ENCODE measurements around the gene ATP6V0B.

Gene ATP6V0B

GRCh38 chr1:43946236-43947060 lies 28.3 kb upstream of the ATP6V0B start, which contains the start of gene IPO13:
IPO13 (plus strand) TSS chr1:43946950; CDS start chr1:43947601, 651 bp downstream.
- peak; percentile 88 for DNase-seq (ENCODE audit: low read depth)

GRCh38 chr1:43947061-43947873 lies 27.5 kb upstream of the ATP6V0B start:
- no peak for DNase-seq (ENCODE audit: low read depth)

- no peak for DNase-seq (ENCODE audit: low read depth)
These were observed 26.8 kb upstream of the ATP6V0B start for GRCh38 chr1:43947874-43948437.

DNA sequence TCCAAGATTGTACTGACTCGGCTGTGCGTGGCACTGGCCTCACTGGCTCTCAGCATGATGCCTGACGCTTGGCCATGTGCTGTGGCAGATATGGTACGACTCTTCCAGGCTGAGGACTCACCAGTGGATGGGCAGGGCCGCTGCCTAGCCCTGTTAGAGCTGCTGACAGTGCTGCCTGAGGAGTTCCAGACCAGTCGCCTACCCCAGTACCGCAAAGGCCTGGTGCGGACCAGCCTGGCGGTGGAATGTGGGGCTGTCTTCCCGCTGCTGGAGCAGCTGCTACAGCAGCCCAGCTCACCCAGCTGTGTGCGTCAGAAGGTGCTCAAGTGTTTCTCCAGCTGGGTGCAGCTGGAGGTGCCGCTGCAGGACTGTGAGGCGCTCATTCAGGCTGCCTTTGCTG lies 25.1 kb upstream of the ATP6V0B start:
- no peak for DNase-seq (ENCODE audit: low read depth)

DNA sequence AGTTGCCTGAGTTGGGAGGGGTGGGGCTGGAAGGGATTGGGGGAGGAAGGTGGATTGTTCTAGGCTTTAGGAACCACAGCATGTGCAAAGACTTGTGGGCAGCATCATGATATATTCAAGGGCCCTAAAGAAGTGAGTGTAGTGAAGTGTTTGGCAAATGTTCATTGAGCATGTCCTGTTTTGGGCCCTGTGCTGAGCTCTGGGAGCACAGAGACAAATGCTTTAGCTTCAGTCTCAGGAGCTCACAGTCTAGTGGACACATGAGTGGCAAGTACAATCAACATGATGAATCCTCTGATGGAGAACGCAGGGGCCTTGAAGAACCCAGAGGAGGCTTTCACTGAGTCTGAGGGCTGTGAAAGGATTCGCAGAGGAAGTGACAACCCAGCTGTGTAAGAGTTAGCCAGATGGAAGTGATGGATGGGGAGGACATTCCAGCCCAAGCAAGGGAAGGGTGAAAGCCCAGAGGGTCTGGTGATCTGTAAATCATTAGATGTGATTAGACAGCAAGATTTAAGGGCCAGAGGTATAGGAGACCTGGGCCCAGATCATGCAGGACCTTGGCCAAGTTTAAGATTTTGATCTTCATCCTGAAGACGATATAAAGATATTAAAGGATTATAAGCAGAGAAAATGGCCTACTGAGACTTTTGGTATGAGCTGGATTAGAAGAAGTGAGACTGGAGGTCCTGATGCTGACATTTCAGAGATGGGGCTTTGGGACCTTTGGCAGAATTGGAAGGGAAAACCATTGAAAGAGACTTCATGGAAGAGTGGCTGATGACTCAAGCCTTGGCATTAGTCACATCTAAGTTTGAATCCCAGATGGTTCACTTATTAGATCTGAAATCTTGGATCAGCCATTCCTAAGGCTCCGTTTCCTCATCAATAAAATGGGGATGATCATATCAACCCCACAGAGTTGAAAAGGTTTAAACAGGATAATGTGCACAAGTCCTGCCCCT lies 23.5 kb upstream of the ATP6V0B start:
- no peak for DNase-seq (ENCODE audit: low read depth)

GRCh38 chr1:43952731-43953346 lies 21.9 kb upstream of the ATP6V0B start:
- DNase-seq (ENCODE audit: low read depth) = no peak

GRCh38 chr1:43953361-43953760 lies 21.4 kb upstream of the ATP6V0B start:
- no peak for DNase-seq (ENCODE audit: low read depth)

DNA sequence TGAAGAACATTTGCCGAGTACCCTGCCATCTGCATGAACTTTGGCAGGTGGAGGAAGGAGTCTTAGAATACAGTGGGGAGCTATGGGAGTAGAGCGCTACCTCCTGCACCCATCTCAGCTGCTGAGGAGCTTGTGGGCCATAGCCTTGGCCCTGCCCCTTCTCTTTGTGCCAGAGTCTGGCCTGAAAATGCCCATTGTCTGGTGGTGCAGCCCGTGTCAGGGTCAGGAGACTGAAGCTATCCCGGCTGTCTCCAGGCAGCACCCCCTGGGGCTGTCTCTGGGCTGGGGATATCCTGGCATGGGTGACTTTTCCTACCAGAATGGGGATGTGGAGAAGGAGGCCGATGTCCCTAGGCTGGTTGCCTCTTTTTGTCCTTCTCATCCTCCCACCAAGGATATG lies 20.7 kb upstream of the ATP6V0B start:
- no peak for DNase-seq (ENCODE audit: low read depth)

DNA sequence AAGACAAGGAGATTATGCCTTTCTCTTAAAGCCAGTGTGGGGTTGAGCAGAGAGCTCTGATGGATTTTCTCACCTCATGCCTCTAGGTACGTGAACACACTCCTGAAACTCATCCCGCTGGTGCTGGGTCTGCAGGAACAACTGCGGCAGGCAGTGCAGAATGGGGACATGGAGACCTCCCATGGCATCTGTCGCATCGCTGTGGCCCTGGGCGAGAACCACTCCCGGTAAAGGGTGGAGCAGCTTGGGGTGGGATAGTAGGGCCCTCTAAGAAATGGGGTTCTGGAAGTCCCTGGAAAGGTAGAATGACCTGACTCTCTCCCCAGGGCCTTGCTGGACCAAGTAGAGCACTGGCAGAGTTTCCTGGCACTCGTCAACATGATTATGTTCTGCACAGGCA lies 18.5 kb upstream of the ATP6V0B start:
- DNase-seq (ENCODE audit: low read depth) = no peak

DNA sequence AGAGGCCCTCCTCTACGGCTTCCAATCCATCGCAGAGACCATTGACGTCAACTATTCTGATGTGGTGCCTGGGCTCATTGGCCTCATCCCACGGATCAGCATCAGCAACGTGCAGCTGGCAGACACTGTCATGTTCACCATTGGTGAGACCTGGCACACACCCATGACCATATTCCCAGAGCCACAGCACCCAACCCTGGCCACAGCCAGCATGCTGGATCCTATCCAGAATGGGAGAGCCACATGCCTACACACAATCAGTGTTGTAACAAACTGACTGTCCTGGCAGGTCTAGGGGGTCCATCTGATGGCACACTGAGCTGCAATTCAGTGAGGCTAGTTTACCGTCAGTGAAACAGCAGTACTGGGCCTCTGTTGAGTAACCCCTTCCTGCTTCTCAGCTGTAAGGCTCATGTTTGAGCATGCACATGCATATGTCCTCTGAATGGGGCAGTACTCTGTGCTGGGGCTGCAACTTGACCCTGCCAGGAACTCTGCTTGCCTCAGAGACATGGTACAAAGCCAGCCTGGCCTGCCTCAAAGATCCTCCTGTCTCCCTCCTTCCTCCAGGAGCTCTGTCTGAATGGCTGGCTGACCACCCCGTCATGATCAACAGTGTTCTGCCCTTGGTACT lies 17.2 kb upstream of the ATP6V0B start:
- no peak for DNase-seq (ENCODE audit: low read depth)

GRCh38 chr1:43958351-43959255 lies 16.2 kb upstream of the ATP6V0B start:
- DNase-seq (ENCODE audit: low read depth) = no peak

DNA sequence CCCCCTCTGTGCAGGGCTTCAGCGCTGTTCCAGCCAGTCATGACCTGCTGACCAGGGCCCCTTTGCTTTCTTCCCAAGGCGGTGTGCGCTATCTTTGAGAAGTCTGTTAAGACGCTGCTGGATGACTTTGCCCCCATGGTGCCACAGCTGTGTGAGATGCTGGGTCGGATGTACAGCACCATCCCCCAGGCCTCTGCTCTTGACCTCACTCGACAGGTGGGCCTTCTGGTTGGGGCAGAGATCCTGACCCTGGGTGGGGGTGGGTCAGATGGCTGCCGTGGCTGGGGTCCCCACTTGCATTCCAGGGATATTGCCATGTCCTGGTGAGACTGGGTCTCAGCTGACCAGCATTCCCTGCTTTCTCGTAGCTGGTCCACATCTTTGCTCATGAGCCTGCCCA lies 14.0 kb upstream of the ATP6V0B start:
- DNase-seq (ENCODE audit: low read depth) = no peak

DNA sequence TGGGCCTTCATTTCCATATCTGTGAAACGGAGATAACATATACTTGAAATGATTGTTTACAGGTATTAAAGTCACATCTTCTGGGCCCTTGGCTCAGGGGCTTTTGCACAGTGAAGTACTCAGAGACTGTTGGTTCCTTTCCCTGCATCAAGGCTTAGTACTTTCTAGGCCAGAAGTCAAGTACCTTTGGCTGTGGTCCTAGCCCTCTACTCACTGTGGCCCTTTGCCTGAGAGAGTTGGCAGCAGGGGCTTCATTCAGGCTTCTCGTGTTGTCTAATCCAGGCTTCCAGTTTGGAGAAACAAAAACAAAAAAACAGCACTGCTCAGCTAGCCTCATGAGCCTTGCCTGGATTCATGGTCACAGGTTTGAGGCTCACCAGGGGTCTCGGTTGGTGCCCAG lies 13.1 kb upstream of the ATP6V0B start:
- DNase-seq (ENCODE audit: low read depth) = no peak

GRCh38 chr1:43962324-43962723 lies 12.4 kb upstream of the ATP6V0B start:
- DNase-seq (ENCODE audit: low read depth) = no peak

- no peak for DNase-seq (ENCODE audit: low read depth)
These were observed 11.8 kb upstream of the ATP6V0B start for GRCh38 chr1:43963006-43963405.

DNA sequence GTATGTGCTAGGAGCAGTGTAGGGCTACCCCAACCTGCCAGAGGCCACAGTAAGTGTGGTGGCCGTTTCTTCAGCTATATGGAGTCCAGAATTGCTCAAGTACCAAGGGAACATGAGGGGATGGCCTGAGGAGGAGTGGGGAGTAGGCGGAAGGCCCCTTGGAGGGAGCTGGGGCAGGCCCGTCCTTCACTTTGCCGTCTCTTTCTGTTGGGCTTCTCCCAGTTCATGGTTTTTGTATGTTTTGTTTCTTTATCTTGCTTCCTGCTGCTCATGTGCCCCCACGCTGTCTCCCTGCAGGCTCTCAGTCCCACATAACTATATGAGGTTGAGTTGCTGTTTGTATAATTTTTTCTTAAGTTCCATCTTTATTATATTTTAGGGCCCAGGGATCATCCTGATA lies 10.9 kb upstream of the ATP6V0B start:
- DNase-seq (ENCODE audit: low read depth) = no peak

- DNase-seq (ENCODE audit: low read depth) = no peak
These were observed 9.4 kb upstream of the ATP6V0B start for GRCh38 chr1:43965316-43965715.

DNA sequence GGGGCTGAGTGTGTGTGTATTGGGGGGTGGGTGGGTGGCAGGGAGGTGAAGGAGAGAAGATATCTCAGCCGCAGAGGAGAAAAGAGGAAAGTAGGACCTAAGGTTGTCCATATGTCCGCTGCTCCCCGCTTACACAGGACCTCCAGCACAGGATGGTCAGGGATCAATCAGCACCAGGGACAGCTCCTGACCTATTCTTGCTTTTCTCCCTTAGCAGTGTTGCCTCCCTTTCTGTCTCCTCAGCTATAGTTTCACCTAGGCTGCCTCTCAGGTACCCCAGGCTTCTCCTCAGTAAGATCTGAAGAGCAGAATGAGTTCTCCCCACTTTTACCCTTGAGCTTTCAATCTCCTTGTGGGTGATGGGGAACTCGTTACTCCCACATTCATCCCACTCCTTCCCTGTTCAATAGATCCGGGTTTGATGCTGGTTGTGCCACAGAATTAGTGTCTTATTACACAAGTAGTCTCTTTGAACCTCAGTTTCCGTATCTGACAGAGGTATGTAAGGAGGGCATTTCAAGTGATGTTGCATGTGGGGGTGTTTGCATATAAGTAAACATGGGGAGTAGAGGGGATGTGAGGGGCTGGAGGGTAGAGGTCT lies 6.3 kb upstream of the ATP6V0B start:
- DNase-seq (ENCODE audit: low read depth) = no peak

GRCh38 chr1:43969416-43969745 lies 5.4 kb upstream of the ATP6V0B start:
- DNase-seq (ENCODE audit: low read depth) = no peak

Measured in stimulated activated CD8-positive, alpha-beta memory T cell treated with anti-CD3 and anti-CD28 coated beads, Interleukin-12 subunit alpha, Interleukin-12 subunit beta, amount 100 ng/mL, for 1 hour (primary cell).